Ovary (tissue), 9 donors: ENCODE data around the gene ARVCF. TPM values are rescaled to one million over a fixed set of nuclear protein-coding genes. Genes with fewer than 3 reads are reported as not detected.

Experiments
- DNase-seq, 5 donors: peaks; one replicate each; pipeline ENCODE4 v3.0.0-alpha.2; 2019 to 2020
- H3K27ac ChIP-seq, 2 donors: fragments of 200-600 bp; one replicate each; pipeline versions ENCODE4 v1.5.1 to v1.8.0; 2019 to 2022
- H3K27me3 ChIP-seq: fragments of 200-600 bp; one replicate; pipeline ENCODE4 v1.8.0; 2022
- H3K36me3 ChIP-seq: fragments of 200-600 bp; sonication (generic); one replicate; pipeline ENCODE4 v1.5.1; 2019
- H3K4me1 ChIP-seq: one replicate; pipeline ENCODE4 v1.8.1; 2013; ENCODE audit warnings: mild to moderate bottlenecking, moderate library complexity; ENCODE audit not compliant: insufficient read depth
- H3K4me3 ChIP-seq: fragments of 200-600 bp; sonication (generic); one replicate; pipeline ENCODE4 v1.5.1; 2017
- H3K9me3 ChIP-seq, 2 donors: fragments of 200-600 bp in 1 of 2; sonication (generic) in 1 of 2; one replicate each; pipeline versions ENCODE4 v1.5.1 to v1.8.1; 2013 to 2019; ENCODE audit warnings: mild to moderate bottlenecking in 1 of 2, moderate library complexity in 1 of 2
- EP300 ChIP-seq: sonication (generic); formaldehyde crosslinking; IDR thresholded peaks from one replicate; pipeline ENCODE4 v1.6.1; 2017; ENCODE audit warnings: antibody characterized with exemption
- POLR2A ChIP-seq: fragments of 450-650 bp; IDR thresholded peaks from one replicate; pipeline ENCODE4 v1.6.1; 2017; ENCODE audit warnings: antibody characterized with exemption, mild to moderate bottlenecking, moderate library complexity
- WGBS, 3 donors: extraction: QIAGEN DNeasy Blood & Tissue Kit in 1 of 3; methylation state at CpG; one replicate each; pipeline versions ENCODE4 v1.1.5 to v1.1.7; 2013 to 2017; 5-methylcytosine and 5-hydroxymethylcytosine counted together
- intact Hi-C, 4 donors: fragments of 100-400 bp; cut with DNase I; formaldehyde crosslinking; loops; one replicate each; pipeline versions ENCODE4 v1.11.0 to v1.15.1; 2022 to 2023
- polyA plus RNA-seq, 2 donors: library from polyadenylated mRNA; stranded (reverse); fragments of 200-250 nt in 1 of 2; fragments of 350-450 nt in 1 of 2; fragmentation: Illumina TruSeq in 1 of 2; extraction: RNeasy Lipid Tissue Mini Kit (QIAGEN cat#74804) in 1 of 2; gene quantifications; one replicate each; pipeline ENCODE4 v1.2.3, GENCODE V29; 2013 to 2014
- total RNA-seq, 7 donors: library from RNA; depleted of rRNA in 2 of 7; stranded (reverse); fragments of >200 nt in 2 of 7; fragmentation: NEBNext Ultra II Directional in 3 of 7; extraction: Animal tissue kit (Norgen Biotek cat#: 25700) in 3 of 7; gene quantifications; one replicate each; pipeline versions ENCODE4 v1.1.0 to v1.2.4, GENCODE V29; 2016 to 2023
- TF ChIP-seq, protein P1 (sequence below), 3 donors: fragments of 450-650 bp in 2 of 3; fragments of 200-600 bp in 1 of 3; IDR thresholded peaks; one replicate each; pipeline versions ENCODE4 v1.5.1 to v1.8.0; 2016 to 2022; ENCODE audit warnings: antibody characterized with exemption in 3 of 3, mild to moderate bottlenecking in 1 of 3
- donor health status: DM: no; HTN: no; CAD: no; lungs with moderate emphysema.
- donor health status: DM: no; HTN: no; CAD: no.
- donor health status: Bipolar disorder and iron deficiency.
- donor health status: DM: yes; HTN: yes; CAD: no.
- donor health status: DM: no; HTN: no; CAD: no.
- donor health status: DM: yes; HTN: yes; CAD: no.

Gene ARVCF
- total and polyA plus RNA-seq, 9 donors = 0.42 to 23.8 (median 14.0) TPM

- intact Hi-C loops = loop anchor here in 1 of 4 donors (10.0 kb wide), 1 partner anchor 149 kb away; the partner anchor contains the start of genes RANBP1 and TRMT2A
- Histone ChIP-seq H3K9me3 (no peaks in the 10 kb centered on the region), H3K4me3 (no peak overlapping the region), H3K36me3 (no peaks in the 10 kb centered on the region), H3K27me3 (no peaks in the 10 kb centered on the region), H3K27ac (no peak overlapping the region), H3K4me1 (peaks cover 1% of the 10 kb centered on the region)
- DNase-seq = no peak
- 75 to 81% (median 79%) methylated on average over 10 of the region's 10 CpGs for WGBS, 3 donors
- TF ChIP-seq, protein P1, sequence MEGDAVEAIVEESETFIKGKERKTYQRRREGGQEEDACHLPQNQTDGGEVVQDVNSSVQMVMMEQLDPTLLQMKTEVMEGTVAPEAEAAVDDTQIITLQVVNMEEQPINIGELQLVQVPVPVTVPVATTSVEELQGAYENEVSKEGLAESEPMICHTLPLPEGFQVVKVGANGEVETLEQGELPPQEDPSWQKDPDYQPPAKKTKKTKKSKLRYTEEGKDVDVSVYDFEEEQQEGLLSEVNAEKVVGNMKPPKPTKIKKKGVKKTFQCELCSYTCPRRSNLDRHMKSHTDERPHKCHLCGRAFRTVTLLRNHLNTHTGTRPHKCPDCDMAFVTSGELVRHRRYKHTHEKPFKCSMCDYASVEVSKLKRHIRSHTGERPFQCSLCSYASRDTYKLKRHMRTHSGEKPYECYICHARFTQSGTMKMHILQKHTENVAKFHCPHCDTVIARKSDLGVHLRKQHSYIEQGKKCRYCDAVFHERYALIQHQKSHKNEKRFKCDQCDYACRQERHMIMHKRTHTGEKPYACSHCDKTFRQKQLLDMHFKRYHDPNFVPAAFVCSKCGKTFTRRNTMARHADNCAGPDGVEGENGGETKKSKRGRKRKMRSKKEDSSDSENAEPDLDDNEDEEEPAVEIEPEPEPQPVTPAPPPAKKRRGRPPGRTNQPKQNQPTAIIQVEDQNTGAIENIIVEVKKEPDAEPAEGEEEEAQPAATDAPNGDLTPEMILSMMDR (IDR thresholded peaks at IDR 0.05) = no peak
- TF ChIP-seq EP300 (no peak), POLR2A (no peak)
Measured at GRCh38 chr22:19965771-19966709, 50.6 kb downstream of the ARVCF start.

DNA sequence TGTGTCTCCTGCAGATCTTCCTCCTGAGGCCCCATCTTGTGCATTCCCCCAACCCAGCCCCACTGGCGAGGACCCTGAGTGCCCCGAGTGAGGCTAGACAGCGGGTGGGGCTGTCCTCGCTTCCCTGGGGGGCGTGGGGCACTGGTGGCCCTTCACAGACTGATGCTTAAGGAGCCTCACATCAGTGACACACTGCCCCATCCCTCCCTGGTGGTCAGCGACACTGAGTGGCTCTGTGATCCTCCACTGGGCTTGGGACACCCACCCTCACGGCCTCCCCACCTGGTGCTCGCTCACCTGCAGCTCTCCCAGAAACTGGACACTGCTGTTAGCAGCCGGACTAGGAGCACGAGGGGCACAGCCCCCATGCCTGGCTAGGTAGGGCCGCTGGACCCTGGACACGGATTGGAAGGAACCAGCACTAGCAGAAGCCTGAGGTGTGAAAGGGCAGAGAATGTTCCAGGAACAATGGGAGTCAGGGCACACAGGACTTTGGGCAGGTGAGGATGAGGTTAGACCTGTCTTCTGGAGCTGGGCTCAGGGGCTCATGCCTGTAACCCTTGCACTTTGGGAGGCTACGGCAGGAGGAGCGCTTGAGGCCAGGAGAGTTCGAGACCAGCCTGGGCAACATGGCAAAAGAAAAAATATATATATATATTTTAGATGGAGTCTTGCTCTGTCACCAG, 51.8 kb downstream of the ARVCF start:
- Histone ChIP-seq H3K4me3 (no peak overlapping the region), H3K27me3 (no peaks in the 10 kb centered on the region), H3K4me1 (peaks cover 4% of the 10 kb centered on the region), H3K27ac (no peak overlapping the region), H3K36me3 (no peaks in the 10 kb centered on the region), H3K9me3 (no peaks in the 10 kb centered on the region)
- 92 to 95% (median 93%) methylated on average over 15 of the region's 15 CpGs for WGBS, 3 donors
- intact Hi-C loops = loop anchor here in 1 of 4 donors (10.0 kb wide), 1 partner anchor 150 kb away; the partner anchor contains the start of genes RANBP1 and TRMT2A
- TF ChIP-seq, protein P1 (IDR thresholded peaks at IDR 0.05) = no peak
- no peak for TF ChIP-seq EP300
- no peak for TF ChIP-seq POLR2A
- no peak for DNase-seq

DNA sequence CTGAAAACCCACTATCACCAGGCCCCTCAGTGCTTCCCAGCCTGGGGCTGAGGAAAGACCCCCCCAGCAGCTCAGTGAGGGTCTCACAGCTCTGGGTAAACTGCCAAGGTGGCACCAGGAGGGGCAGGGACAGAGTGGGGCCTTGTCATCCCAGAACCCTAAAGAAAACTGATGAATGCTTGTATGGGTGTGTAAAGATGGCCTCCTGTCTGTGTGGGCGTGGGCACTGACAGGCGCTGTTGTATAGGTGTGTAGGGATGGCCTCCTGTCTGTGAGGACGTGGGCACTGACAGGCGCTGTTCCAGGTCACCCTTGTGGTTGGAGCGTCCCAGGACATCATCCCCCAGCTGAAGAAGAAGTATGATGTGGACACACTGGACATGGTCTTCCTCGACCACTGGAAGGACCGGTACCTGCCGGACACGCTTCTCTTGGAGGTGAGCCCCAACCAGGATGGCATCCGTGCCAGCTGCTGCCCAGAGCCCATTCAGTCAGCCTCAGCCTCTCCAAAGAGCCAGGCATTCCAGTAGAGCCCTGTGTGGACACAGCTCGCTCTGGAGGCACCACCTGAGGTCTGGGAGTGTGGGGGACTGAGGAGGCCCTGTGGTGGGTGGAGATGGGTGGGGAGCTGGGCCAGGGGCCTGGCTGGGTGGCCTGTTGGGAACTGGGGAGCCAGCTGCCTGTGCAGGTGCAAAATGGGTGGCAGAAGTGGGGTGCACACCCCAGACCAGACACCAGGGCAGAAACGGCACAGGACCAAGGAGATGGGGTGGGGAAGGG, 52.6 kb downstream of the ARVCF start:
- Histone ChIP-seq H3K27me3 (no peaks in the 10 kb centered on the region), H3K27ac (no peak overlapping the region), H3K9me3 (no peaks in the 10 kb centered on the region), H3K4me3 (no peak overlapping the region), H3K4me1 (peaks cover 7% of the 10 kb centered on the region), H3K36me3 (no peaks in the 10 kb centered on the region)
- 86 to 92% (median 87%) methylated on average over 12 of the region's 12 CpGs for WGBS, 3 donors
- no peak for TF ChIP-seq EP300
- no peak for TF ChIP-seq POLR2A
- TF ChIP-seq, protein P1 (IDR thresholded peaks at IDR 0.05) = no peak
- DNase-seq = no peak
- intact Hi-C loops = loop anchor here in 1 of 4 donors (10.0 kb wide), 1 partner anchor 151 kb away; the partner anchor contains the start of genes RANBP1 and TRMT2A
